ENCODE data around the gene NEDD4L. TPM values are rescaled to one million over a fixed set of nuclear protein-coding genes. Genes with fewer than 3 reads are reported as not detected.

The NEDD4L gene
- total and polyA plus RNA-seq, 8 donors, result 88.0 to 159 (median 95.2) TPM

GRCh38 chr18:58269931-58270330 is 225.9 kb downstream of the NEDD4L start:
- intact Hi-C loops (cut with DNase I), result no loop called here
- no peak for TF ChIP-seq CTCF (IDR thresholded peaks at IDR 0.05)
- Histone ChIP-seq H3K9me3 (no peaks in the 10 kb centered on the region), H3K27me3 (no peaks in the 10 kb centered on the region), H3K4me1 (peaks cover 3 to 11% of the 10 kb centered on the region in 2 donors), H3K4me3 (no peak overlapping the region), H3K27ac (peak overlapping the region; percentile 46 to 68), H3K36me3 (no peaks in the 10 kb centered on the region)
- DNase-seq (peak in 2 of 4 donors; percentile 39 to 84), ATAC-seq (peak; percentile 71)

GRCh38 chr18:58270396-58270795 is 226.4 kb downstream of the NEDD4L start:
- no peaks in the 10 kb centered on the region for H3K27me3 ChIP-seq
- H3K36me3 ChIP-seq, result no peaks in the 10 kb centered on the region
- no peak for TF ChIP-seq CTCF (IDR thresholded peaks at IDR 0.05)
- ATAC-seq (peak; percentile 11), DNase-seq (no peak)
- H3K4me1 ChIP-seq, result peaks cover 7% of the 10 kb centered on the region in 2 donors
- H3K4me3 ChIP-seq, result no peak overlapping the region
- peak overlapping the region; percentile 20 to 68 for H3K27ac ChIP-seq
- no peaks in the 10 kb centered on the region for H3K9me3 ChIP-seq
- intact Hi-C loops (cut with DNase I), result no loop called here

- H3K27ac ChIP-seq, result no peak overlapping the region
- no peaks in the 10 kb centered on the region for H3K9me3 ChIP-seq
- intact Hi-C loops (cut with DNase I), result no loop called here
- H3K36me3 ChIP-seq, result no peaks in the 10 kb centered on the region
- ATAC-seq (no peak), DNase-seq (no peak)
- peaks cover 7 to 8% of the 10 kb centered on the region in 2 donors for H3K4me1 ChIP-seq
- H3K4me3 ChIP-seq, result no peak overlapping the region
- H3K27me3 ChIP-seq, result no peaks in the 10 kb centered on the region
- TF ChIP-seq CTCF (IDR thresholded peaks at IDR 0.05), result no peak
Observed at GRCh38 chr18:58271770-58272169, 227.7 kb downstream of the NEDD4L start.

GRCh38 chr18:58272209-58272608 is 228.2 kb downstream of the NEDD4L start:
- ATAC-seq (no peak), DNase-seq (no peak)
- Histone ChIP-seq H3K36me3 (no peaks in the 10 kb centered on the region), H3K27ac (no peak overlapping the region), H3K4me1 (peaks cover 7 to 8% of the 10 kb centered on the region in 2 donors), H3K9me3 (no peaks in the 10 kb centered on the region), H3K27me3 (no peaks in the 10 kb centered on the region), H3K4me3 (no peak overlapping the region)
- intact Hi-C loops (cut with DNase I), result no loop called here
- TF ChIP-seq CTCF (IDR thresholded peaks at IDR 0.05), result no peak

- Histone ChIP-seq H3K4me3 (no peak overlapping the region), H3K27ac (no peak overlapping the region), H3K36me3 (no peaks in the 10 kb centered on the region), H3K27me3 (no peaks in the 10 kb centered on the region), H3K9me3 (no peaks in the 10 kb centered on the region), H3K4me1 (peaks cover 7 to 8% of the 10 kb centered on the region in 2 donors)
- ATAC-seq (no peak), DNase-seq (no peak)
- no peak for TF ChIP-seq CTCF (IDR thresholded peaks at IDR 0.05)
- intact Hi-C loops (cut with DNase I), result no loop called here
Observed at GRCh38 chr18:58272779-58273435, 228.9 kb downstream of the NEDD4L start.

Measured in left lung (tissue), 10 donors.